IMR-90 (cell line): ENCODE measurements around the gene SPATA3. TPM values are rescaled to one million over a fixed set of nuclear protein-coding genes. Genes with fewer than 3 reads are reported as not detected.

Source experiments
- ATAC-seq: fragments of 200-7000 bp; cut with Tn5 transposase; 2 replicates; pipeline ENCODE4 v1.9.1; 2020; ENCODE audit warnings: low read depth, mild to moderate bottlenecking, moderate library complexity
- BruUV-seq: library from RNA; stranded (reverse); fragments of 400-500 nt; replicated peaks from 2 replicates; lab custom pipeline; 2021; lab: Mats Ljungman, UMichigan
- CTCF ChIA-PET: fragments of 300-600 bp; formaldehyde crosslinking; extraction: SDS; loops from one replicate; lab custom pipeline; 2021; ENCODE audit warnings: antibody characterized with exemption; lab: Yijun Ruan, JAX
- POLR2A ChIA-PET: fragments of 300-600 bp; sonication (Branson Sonifier 250); formaldehyde crosslinking; loops from one replicate; lab custom pipeline; 2022; ENCODE audit warnings: antibody characterized with exemption; ENCODE audit not compliant: unreplicated experiment; lab: Charles Lee
- DNase-seq: peaks from one replicate; pipeline ENCODE4 v3.0.0; 2013
- H2AFZ ChIP-seq: replicated peaks from 2 replicates; pipeline ENCODE3; 2013; ENCODE audit warnings: low read length, mild to moderate bottlenecking; ENCODE audit not compliant: poor library complexity
- H2AK5ac ChIP-seq: 2 replicates; pipeline ENCODE4 v1.6.1; 2013; ENCODE audit warnings: low read depth, low read length, inconsistent platforms
- H2AK9ac ChIP-seq: replicated peaks from 2 replicates; pipeline ENCODE3; 2013; ENCODE audit warnings: mild to moderate bottlenecking, low read depth, low read length, moderate library complexity; ENCODE audit not compliant: poor library complexity
- H2BK120ac ChIP-seq: 2 replicates; pipeline ENCODE4 v1.6.1; 2013; ENCODE audit warnings: low read depth, low read length, inconsistent platforms
- H2BK15ac ChIP-seq: 3 replicates; pipeline ENCODE4 v1.6.1; 2013; ENCODE audit warnings: low read depth, low read length, inconsistent platforms
- H2BK20ac ChIP-seq: 2 replicates; pipeline ENCODE4 v1.6.1; 2013; ENCODE audit warnings: low read depth, mild to moderate bottlenecking, inconsistent platforms, low read length, moderate library complexity
- H2BK5ac ChIP-seq: 2 replicates; pipeline ENCODE4 v1.6.1; 2013; ENCODE audit warnings: mild to moderate bottlenecking, low read depth, low read length, inconsistent platforms; ENCODE audit not compliant: poor library complexity, severe bottlenecking
- H3K14ac ChIP-seq: replicated peaks from 2 replicates; pipeline ENCODE4 v1.6.1; 2013; ENCODE audit warnings: low read depth, low read length, inconsistent platforms
- H3K18ac ChIP-seq: 2 replicates; pipeline ENCODE4 v1.6.1; 2013; ENCODE audit warnings: low read depth, low read length, control low read depth
- H3K23ac ChIP-seq: 2 replicates; pipeline ENCODE4 v1.6.1; 2013; ENCODE audit warnings: low read depth, low read length, inconsistent platforms
- H3K27ac ChIP-seq: 2 replicates; pipeline ENCODE4 v1.5.1; 2013; ENCODE audit warnings: mild to moderate bottlenecking, control low read depth, low read length; ENCODE audit not compliant: insufficient read depth
- H3K27me3 ChIP-seq: 2 replicates; pipeline ENCODE4 v1.6.1; 2013; ENCODE audit warnings: low read length; ENCODE audit not compliant: control insufficient read depth, insufficient read depth
- H3K36me3 ChIP-seq: 2 replicates; pipeline ENCODE4 v1.6.1; 2013; ENCODE audit warnings: low read length, mixed read lengths; ENCODE audit not compliant: control insufficient read depth, insufficient read depth
- H3K4ac ChIP-seq: 2 replicates; pipeline ENCODE4 v1.6.1; 2013; ENCODE audit warnings: low read depth, low read length, inconsistent platforms
- H3K4me1 ChIP-seq: 2 replicates; pipeline ENCODE4 v1.6.1; 2013; ENCODE audit warnings: low read length, mixed read lengths; ENCODE audit not compliant: control insufficient read depth, insufficient read depth
- H3K4me2 ChIP-seq: 2 replicates; pipeline ENCODE4 v1.6.1; 2013; ENCODE audit warnings: low read depth, mild to moderate bottlenecking, control low read depth, low read length, moderate library complexity
- H3K4me3 ChIP-seq: 2 replicates; pipeline ENCODE4 v1.5.1; 2013; ENCODE audit warnings: low read depth, mild to moderate bottlenecking, control low read depth, low read length, moderate library complexity; ENCODE audit not compliant: insufficient read depth
- H3K56ac ChIP-seq: 2 replicates; pipeline ENCODE4 v1.6.1; 2013; ENCODE audit warnings: low read length, inconsistent platforms; ENCODE audit not compliant: insufficient read depth; ENCODE audit errors: extremely low read depth
- H3K79me1 ChIP-seq, 2 experiments: 2 replicates each; pipeline ENCODE4 v1.6.1; 2013; ENCODE audit warnings: low read length in 2 of 2, inconsistent platforms in 1 of 2, low read depth in 1 of 2
- H3K9ac ChIP-seq: 2 replicates; pipeline ENCODE4 v1.6.1; 2013; ENCODE audit warnings: low read depth, low read length, control low read depth
- H3K9me1 ChIP-seq: 2 replicates; pipeline ENCODE4 v1.6.1; 2013; ENCODE audit warnings: low read length, inconsistent platforms; ENCODE audit not compliant: insufficient read depth
- H3K9me3 ChIP-seq: 2 replicates; pipeline ENCODE4 v1.6.1; 2013; ENCODE audit warnings: low read length; ENCODE audit not compliant: control insufficient read depth, insufficient read depth
- H4K20me1 ChIP-seq: 2 replicates; pipeline ENCODE4 v1.6.1; 2013; ENCODE audit warnings: low read length, inconsistent platforms; ENCODE audit not compliant: insufficient read depth
- H4K5ac ChIP-seq: 2 replicates; pipeline ENCODE4 v1.6.1; 2013; ENCODE audit warnings: mild to moderate bottlenecking, low read depth, low read length, control low read depth
- H4K8ac ChIP-seq, 2 experiments: 2 replicates each; pipeline ENCODE4 v1.6.1; 2013; ENCODE audit warnings: low read depth in 2 of 2, low read length in 2 of 2, control low read depth in 1 of 2, inconsistent platforms in 1 of 2
- H4K91ac ChIP-seq: 2 replicates; pipeline ENCODE4 v1.6.1; 2013; ENCODE audit warnings: low read depth, low read length, inconsistent platforms; ENCODE audit not compliant: insufficient read depth
- CHD1 ChIP-seq: IDR thresholded peaks from 2 replicates; pipeline ENCODE4 v1.6.1; 2012; ENCODE audit warnings: low read depth, low read length, improper control_type of control experiment
- FOS ChIP-seq: fragments of 150-350 bp; IDR thresholded peaks from 2 replicates; pipeline ENCODE4 v1.6.1; 2016; ENCODE audit warnings: low read depth, low read length
- RAD21 ChIP-seq: IDR thresholded peaks from 2 replicates; pipeline ENCODE4 v1.6.1; 2012; ENCODE audit warnings: low read length, improper control_type of control experiment
- WGBS, 2 experiments: methylation state at CpG; one replicate each; pipeline versions ENCODE4 v1.1.5 to v1.1.7; 2013; ENCODE audit warnings: missing lambda C conversion rate in 2 of 2; ENCODE audit not compliant: insufficient read length in 1 of 2; ENCODE audit errors: extremely low coverage in 2 of 2; 5-methylcytosine and 5-hydroxymethylcytosine counted together
- dilution Hi-C: fragments of 300-500 bp; cut with HindIII; formaldehyde crosslinking; loops from one replicate; pipeline ENCODE4 v1.14.3; 2018; ENCODE audit warnings: low sequenced_read_pairs; ENCODE audit not compliant: unreplicated experiment
- in situ Hi-C: fragments of 300-500 bp; cut with MboI; formaldehyde crosslinking; loops from 3 replicates; pipeline ENCODE4 v1.14.3; 2019; ENCODE audit warnings: low sequenced_read_pairs, inconsistent platforms, mixed read lengths
- intact Hi-C: fragments of 100-400 bp; cut with micrococcal nuclease; formaldehyde crosslinking; loops from 2 replicates; pipeline ENCODE4 v1.10.0; 2022
- polyA plus RNA-seq, 3 experiments: library from polyadenylated mRNA; depleted of rRNA; stranded (reverse); fragments of >200 nt; gene quantifications; 2 replicates each; pipeline ENCODE4 v1.2.3, GENCODE V29; 2012; ENCODE audit warnings: low replicate concordance in 1 of 3
- total RNA-seq: library from RNA; depleted of rRNA; stranded (reverse); fragments of >200 nt; gene quantifications from 2 replicates; pipeline ENCODE4 v1.2.3, GENCODE V29; 2012

Gene SPATA3
- total and polyA plus RNA-seq, 2 of the 4 experiments (the other 2 are of a cell fraction), result not detected

- H2AK5ac ChIP-seq, result no peak overlapping the region
- H3K23ac ChIP-seq, result no peak overlapping the region
- no peak overlapping the region for H2AFZ ChIP-seq
- H3K9me1 ChIP-seq, result peaks cover 2% of the 10 kb centered on the region; the same call in 1 of the 2 replicates
- no peak overlapping the region for H3K4me2 ChIP-seq
- ChIA-PET POLR2A (no interaction called here), CTCF (no interaction called here)
- BruUV-seq, result no TSS peak
- TF ChIP-seq FOS, result no peak
- no peak for TF ChIP-seq CHD1
- TF ChIP-seq RAD21, result no peak
- no peak overlapping the region for H3K18ac ChIP-seq
- ATAC-seq, result no peak
- H2BK15ac ChIP-seq, result no peak overlapping the region
- peaks cover 3% of the 10 kb centered on the region; the same call in 1 of the 2 replicates for H3K9me3 ChIP-seq
- no peak overlapping the region for H3K56ac ChIP-seq
- WGBS, 2 experiments, result 20% methylated on average over 1 of the region's 12 CpGs; no CpG with 5 or more reads in 1 of the 2 experiments
- H3K79me1 ChIP-seq, result no peaks in the 10 kb centered on the region
- H4K5ac ChIP-seq, result no peak overlapping the region
- no peak overlapping the region for H2BK5ac ChIP-seq
- H3K27ac ChIP-seq, result no peak overlapping the region
- intact Hi-C loops (no loop called here), in situ Hi-C loops (no loop called here), dilution Hi-C loops (no loop called here)
- no peak overlapping the region for H3K4ac ChIP-seq
- no peaks in the 10 kb centered on the region for H3K36me3 ChIP-seq
- no peak overlapping the region for H2AK9ac ChIP-seq
- no peak overlapping the region for H2BK20ac ChIP-seq
- no peak overlapping the region for H3K4me3 ChIP-seq
- H3K14ac ChIP-seq, result no peak overlapping the region
- H3K4me1 ChIP-seq, result no peaks in the 10 kb centered on the region
- H4K8ac ChIP-seq, result no peak overlapping the region
- no peak overlapping the region for H3K9ac ChIP-seq
- H4K91ac ChIP-seq, result no peak overlapping the region
- no peak overlapping the region for H2BK120ac ChIP-seq
- no peaks in the 10 kb centered on the region for H4K20me1 ChIP-seq
- no peak for DNase-seq
- H3K27me3 ChIP-seq, result peaks cover 74% of the 10 kb centered on the region
These were observed 40.7 kb downstream of the SPATA3 start for GRCh38 chr2:231036578-231037106.
